Lung microvascular endothelial cell (primary cell): ENCODE data around the gene ST13. TPM values are rescaled to one million over a fixed set of nuclear protein-coding genes. Genes with fewer than 3 reads are reported as not detected.
"Not testable (repeated sequence)": the region's sequence is repeated elsewhere in the genome, so short reads cannot be mapped to it uniquely, and the experiment has no call there.

Experiments
- DNase-seq, 2 donors: peaks; one replicate each; pipeline versions ENCODE4 v3.0.0 to v3.0.0-alpha.2; 2010; ENCODE audit warnings: low read depth in 2 of 2
- total RNA-seq: library from RNA; depleted of rRNA; stranded (reverse); fragments of >200 nt; gene quantifications from 2 replicates; pipeline ENCODE4 v1.2.1, GENCODE V29; 2014

Gene ST13
- total RNA-seq, 1 donor from 2014 or later = 180 TPM

GRCh38 chr22:40838486-40838885 is 18.0 kb downstream of the ST13 start:
- no peak for DNase-seq

- DNase-seq = no peak
These were observed 21.8 kb downstream of the ST13 start for GRCh38 chr22:40834619-40835018.

GRCh38 chr22:40829131-40829530 is 27.3 kb downstream of the ST13 start:
- DNase-seq = peak in 1 of 2 donors; percentile 61

GRCh38 chr22:40826984-40827741 is 29.3 kb downstream of the ST13 start:
- DNase-seq = no peak

GRCh38 chr22:40826292-40826691 is 30.1 kb downstream of the ST13 start:
- not testable (repeated sequence) for DNase-seq

- DNase-seq = no peak
These were observed 33.0 kb downstream of the ST13 start for GRCh38 chr22:40823426-40823825.

- DNase-seq = peak; percentile 6 to 69
These were observed 36.8 kb downstream of the ST13 start for GRCh38 chr22:40819599-40820140.

GRCh38 chr22:40818747-40819598 is 37.5 kb downstream of the ST13 start, which contains the start of gene SLC25A17:
Gene SLC25A17 (minus strand): TSS chr22:40819346. CDS start chr22:40819248, 98 bp downstream.
- DNase-seq = peak; percentile 80 to 88

- DNase-seq = no peak
These were observed 38.2 kb downstream of the ST13 start for GRCh38 chr22:40818192-40818746.

GRCh38 chr22:40817737-40818136 is 38.7 kb downstream of the ST13 start:
- DNase-seq = no peak

GRCh38 chr22:40813912-40814315 is 42.5 kb downstream of the ST13 start:
- no peak for DNase-seq

- peak in 1 of 2 donors; percentile 45 for DNase-seq
These were observed 48.2 kb downstream of the ST13 start for GRCh38 chr22:40808018-40808841.

- no peak for DNase-seq
These were observed 49.7 kb downstream of the ST13 start for GRCh38 chr22:40806711-40807110.

GRCh38 chr22:40805699-40806203 is 50.7 kb downstream of the ST13 start:
- no peak for DNase-seq

- DNase-seq = no peak
These were observed 51.2 kb downstream of the ST13 start for GRCh38 chr22:40805239-40805638.

- no peak for DNase-seq
These were observed 53.1 kb downstream of the ST13 start for GRCh38 chr22:40803321-40803720.

- no peak for DNase-seq
These were observed 57.4 kb downstream of the ST13 start for GRCh38 chr22:40799008-40799407.

GRCh38 chr22:40797427-40797826 is 59.0 kb downstream of the ST13 start:
- peak in 1 of 2 donors; percentile 8 for DNase-seq

GRCh38 chr22:40792451-40792850 is 64.0 kb downstream of the ST13 start:
- DNase-seq = peak in 1 of 2 donors; percentile 65

GRCh38 chr22:40791241-40791640 is 65.2 kb downstream of the ST13 start:
- DNase-seq = peak; percentile 47 to 87

- no peak for DNase-seq
These were observed 67.3 kb downstream of the ST13 start for GRCh38 chr22:40789131-40789530.
